H1 (cell line): Measurements from ENCODE around the gene SNRPD3. TPM values are rescaled to one million over a fixed set of nuclear protein-coding genes. Genes with fewer than 3 reads are reported as not detected.
A peak's percentile ranks its signal among the peaks of the same experiment; 100 is the strongest.

Source experiments
- CTCF ChIA-PET: fragments of 300-600 bp; sonication (Branson Sonifier 250); formaldehyde crosslinking; loops from one replicate; lab custom pipeline; 2021; ENCODE audit not compliant: partially characterized antibody; lab: Charles Lee
- POLR2A ChIA-PET: fragments of 300-600 bp; sonication (Branson Sonifier 250); formaldehyde crosslinking; loops from one replicate; lab custom pipeline; 2021; ENCODE audit warnings: inconsistent platforms; ENCODE audit not compliant: partially characterized antibody; lab: Charles Lee
- DNase-seq, 2 experiments: peaks; one replicate each; pipeline versions ENCODE4 v3.0.0 to v3.0.0-alpha.2; 2010 to 2022; ENCODE audit warnings: low spot score in 2 of 2, low read depth in 1 of 2, mixed read lengths in 1 of 2
- FAIRE-seq: peaks from 2 replicates; lab custom pipeline; 2011; peaks lifted over from hg19 to GRCh38; lab: Jason Lieb, UNC
- H2AFZ ChIP-seq: 2 replicates; pipeline ENCODE4 v1.8.1; 2012; ENCODE audit warnings: low read length, inconsistent platforms
- H2AK5ac ChIP-seq: 2 replicates; pipeline ENCODE4 v1.6.1; 2013; ENCODE audit warnings: low read depth, low read length
- H2BK120ac ChIP-seq: replicated peaks from 2 replicates; pipeline ENCODE3; 2013; ENCODE audit warnings: low read depth, low read length, inconsistent platforms
- H2BK12ac ChIP-seq: 2 replicates; pipeline ENCODE4 v1.6.1; 2013; ENCODE audit warnings: low read depth, low read length
- H2BK15ac ChIP-seq: 2 replicates; pipeline ENCODE4 v1.6.1; 2013; ENCODE audit warnings: low read length
- H2BK20ac ChIP-seq: 2 replicates; pipeline ENCODE4 v1.6.1; 2013; ENCODE audit warnings: low read length
- H2BK5ac ChIP-seq: 2 replicates; pipeline ENCODE4 v1.6.1; 2013; ENCODE audit warnings: low read depth, low read length
- H3K14ac ChIP-seq: 2 replicates; pipeline ENCODE4 v1.6.1; 2013; ENCODE audit warnings: inconsistent platforms; ENCODE audit not compliant: insufficient read length
- H3K18ac ChIP-seq: 2 replicates; pipeline ENCODE4 v1.6.1; 2013; ENCODE audit warnings: low read length; ENCODE audit errors: extremely low read depth
- H3K23ac ChIP-seq: 2 replicates; pipeline ENCODE4 v1.6.1; 2013; ENCODE audit warnings: inconsistent platforms; ENCODE audit not compliant: insufficient read length
- H3K23me2 ChIP-seq: 2 replicates; pipeline ENCODE4 v1.6.1; 2013; ENCODE audit warnings: low read depth, low read length
- H3K27ac ChIP-seq: 2 replicates; pipeline ENCODE4 v1.6.1; 2011; ENCODE audit warnings: low read depth, low read length, inconsistent platforms
- H3K27me3 ChIP-seq, 4 experiments: replicated peaks in 1 of 4; 1 replicate in 1 of 4; 2 replicates in 3 of 4; pipeline versions ENCODE4 v1.6.1 to v1.8.1; 2011 to 2013; ENCODE audit warnings: low read length in 3 of 4, mild to moderate bottlenecking in 3 of 4, inconsistent platforms in 2 of 4, mixed read lengths in 2 of 4, moderate library complexity in 1 of 4; ENCODE audit not compliant: control insufficient read depth in 3 of 4, insufficient read depth in 3 of 4; ENCODE audit errors: extremely low read depth in 1 of 4
- H3K36me3 ChIP-seq, 4 experiments: 2 replicates each; pipeline versions ENCODE4 v1.6.1 to v1.8.1; 2011 to 2013; ENCODE audit warnings: mild to moderate bottlenecking in 4 of 4, low read length in 3 of 4, moderate library complexity in 2 of 4, control low read depth in 1 of 4, inconsistent platforms in 1 of 4; ENCODE audit not compliant: insufficient read depth in 4 of 4, control insufficient read depth in 2 of 4
- H3K4ac ChIP-seq: replicated peaks from 2 replicates; pipeline ENCODE3; 2013; ENCODE audit warnings: low read length, low read depth, mixed read lengths, inconsistent platforms; ENCODE audit not compliant: insufficient read length
- H3K4me1 ChIP-seq, 4 experiments: replicated peaks in 1 of 4; 1 replicate in 1 of 4; 2 replicates in 3 of 4; pipeline versions ENCODE4 v1.6.1 to v1.8.1; 2011 to 2013; ENCODE audit warnings: low read length in 3 of 4, inconsistent platforms in 2 of 4, mixed read lengths in 1 of 4; ENCODE audit not compliant: insufficient read depth in 4 of 4, control insufficient read depth in 3 of 4
- H3K4me2 ChIP-seq, 2 experiments: 2 replicates each; pipeline versions ENCODE4 v1.6.1 to v1.8.1; 2011 to 2013; ENCODE audit warnings: low read depth in 2 of 2, low read length in 2 of 2, control low read depth in 1 of 2, inconsistent platforms in 1 of 2, mild to moderate bottlenecking in 1 of 2; ENCODE audit not compliant: insufficient read depth in 1 of 2
- H3K4me3 ChIP-seq, 4 experiments: fragments of 200-600, 300-600 bp in 1 of 4; sonication (generic), shearing (Covaris generic), sonication (Bioruptor Twin) in 1 of 4; 2 replicates each; pipeline versions ENCODE4 v1.5.1 to v1.8.1; 2011 to 2016; ENCODE audit warnings: low read length in 4 of 4, low read depth in 3 of 4, control low read depth in 2 of 4, inconsistent platforms in 2 of 4, mild to moderate bottlenecking in 2 of 4, mixed read lengths in 1 of 4, moderate library complexity in 1 of 4; ENCODE audit not compliant: insufficient read depth in 2 of 4; ENCODE audit errors: extremely low read depth in 1 of 4
- H3K56ac ChIP-seq: replicated peaks from 2 replicates; pipeline ENCODE3; 2013; ENCODE audit warnings: low read depth, mild to moderate bottlenecking, mixed read lengths, low read length, inconsistent platforms; ENCODE audit not compliant: insufficient read length
- H3K79me1 ChIP-seq: 2 replicates; pipeline ENCODE4 v1.6.1; 2013; ENCODE audit warnings: low read depth, low read length, control low read depth
- H3K79me2 ChIP-seq, 2 experiments: 2 replicates each; pipeline versions ENCODE4 v1.6.1 to v1.8.1; 2012 to 2013; ENCODE audit warnings: low read length in 2 of 2, mild to moderate bottlenecking in 2 of 2, inconsistent platforms in 1 of 2; ENCODE audit not compliant: insufficient read depth in 2 of 2, control insufficient read depth in 1 of 2
- H3K9ac ChIP-seq, 4 experiments: replicated peaks in 1 of 4; 1 replicate in 1 of 4; 2 replicates in 3 of 4; pipeline versions ENCODE4 v1.6.1 to v1.8.1; 2011 to 2013; ENCODE audit warnings: low read depth in 3 of 4, low read length in 3 of 4, control low read depth in 2 of 4, mild to moderate bottlenecking in 2 of 4, moderate library complexity in 2 of 4, inconsistent platforms in 1 of 4; ENCODE audit errors: extremely low read depth in 1 of 4
- H3K9me3 ChIP-seq, 2 experiments: 2 replicates each; pipeline versions ENCODE4 v1.6.1 to v1.8.1; 2012 to 2013; ENCODE audit warnings: mild to moderate bottlenecking in 2 of 2, moderate library complexity in 2 of 2, control low read depth in 1 of 2, inconsistent platforms in 1 of 2, low read depth in 1 of 2, low read length in 1 of 2, mixed read lengths in 1 of 2; ENCODE audit not compliant: insufficient read depth in 2 of 2
- H4K20me1 ChIP-seq, 2 experiments: replicated peaks in 1 of 2; 2 replicates each; pipeline versions ENCODE3 to v1.8.1; 2011 to 2013; ENCODE audit warnings: inconsistent platforms in 2 of 2, low read length in 2 of 2, mild to moderate bottlenecking in 1 of 2; ENCODE audit not compliant: insufficient read depth in 2 of 2, control insufficient read depth in 1 of 2
- H4K5ac ChIP-seq: 2 replicates; pipeline ENCODE4 v1.6.1; 2013; ENCODE audit warnings: low read length, low read depth, mixed read lengths, inconsistent platforms; ENCODE audit not compliant: insufficient read length
- H4K8ac ChIP-seq: 2 replicates; pipeline ENCODE4 v1.8.0; 2013; ENCODE audit warnings: mild to moderate bottlenecking, moderate library complexity, low read length, inconsistent platforms; ENCODE audit not compliant: insufficient read depth; ENCODE audit errors: extremely low read depth
- H4K91ac ChIP-seq: replicated peaks from 2 replicates; pipeline ENCODE3; 2013; ENCODE audit warnings: low read length, mixed read lengths, inconsistent platforms; ENCODE audit not compliant: insufficient read length
- CBX5 ChIP-seq: fragments of 300-800, 300-1000 bp; sonication (generic); IDR thresholded peaks from 2 replicates; pipeline ENCODE4 v1.7.1; 2016; ENCODE audit warnings: antibody characterized with exemption, low read length, low read depth
- FOSL1 ChIP-seq: IDR thresholded peaks from 2 replicates; pipeline ENCODE4 v1.6.1; 2011; ENCODE audit warnings: mild to moderate bottlenecking, low read depth, low read length, moderate library complexity; ENCODE audit not compliant: insufficient read depth
- HDAC2 ChIP-seq, 2 experiments: fragments of 300-600 bp in 1 of 2; sonication (generic) in 1 of 2; IDR thresholded peaks; 2 replicates each; pipeline ENCODE4 v1.6.1; 2011 to 2012; ENCODE audit warnings: low read depth in 2 of 2, low read length in 2 of 2, mild to moderate bottlenecking in 2 of 2, moderate library complexity in 2 of 2, borderline replicate concordance in 1 of 2, inconsistent platforms in 1 of 2
- KDM5A ChIP-seq: fragments of 200-600 bp; IDR thresholded peaks from 2 replicates; pipeline ENCODE4 v1.7.1; 2012; ENCODE audit warnings: mild to moderate bottlenecking, low read length, inconsistent platforms, mixed read lengths
- MAFK ChIP-seq: IDR thresholded peaks from 2 replicates; pipeline ENCODE4 v1.6.1; 2012; ENCODE audit warnings: low read depth, mild to moderate bottlenecking, improper control_type of control experiment, low read length
- NRF1 ChIP-seq: IDR thresholded peaks from 2 replicates; pipeline ENCODE4 v1.6.1; 2011; ENCODE audit warnings: mild to moderate bottlenecking, low read depth, low read length, improper control_type of control experiment
- PHF8 ChIP-seq: fragments of 200-600 bp; sonication (generic); conservative IDR thresholded peaks from 2 replicates; pipeline ENCODE4 v1.7.1; 2012; ENCODE audit warnings: low read depth, mild to moderate bottlenecking, inconsistent platforms, low read length, moderate library complexity
- RAD21 ChIP-seq, 2 experiments: IDR thresholded peaks in 1 of 2; conservative IDR thresholded peaks in 1 of 2; 2 replicates each; pipeline ENCODE4 v1.6.1; 2011; ENCODE audit warnings: low read depth in 2 of 2, low read length in 2 of 2, improper control_type of control experiment in 1 of 2, inconsistent platforms in 1 of 2, mild to moderate bottlenecking in 1 of 2, moderate library complexity in 1 of 2
- RFX5 ChIP-seq: IDR thresholded peaks from 2 replicates; pipeline ENCODE4 v1.6.1; 2011; ENCODE audit warnings: low read depth, low read length, improper control_type of control experiment, borderline replicate concordance
- TAF1 ChIP-seq: IDR thresholded peaks from 2 replicates; pipeline ENCODE4 v1.6.1; 2011; ENCODE audit warnings: mild to moderate bottlenecking, low read depth, low read length
- WGBS, 2 experiments: shearing (Covaris generic) in 1 of 2; methylation state at CpG; one replicate each; pipeline versions ENCODE4 v1.1.6 to v1.1.7; 2013 to 2015; ENCODE audit warnings: low lambda C conversion rate in 2 of 2, mixed read lengths in 2 of 2, inconsistent platforms in 1 of 2, low coverage in 1 of 2, missing lambda C conversion rate in 1 of 2; ENCODE audit not compliant: insufficient replicate concordance in 2 of 2, insufficient coverage in 1 of 2, insufficient read length in 1 of 2; ENCODE audit errors: extremely low coverage in 1 of 2, missing lambda C conversion rate in 1 of 2; 5-methylcytosine and 5-hydroxymethylcytosine counted together
- polyA plus RNA-seq, 7 experiments: library from polyadenylated mRNA; depleted of rRNA in 3 of 7; stranded (reverse) in 5 of 7; unstranded in 2 of 7; fragments of >200 nt in 5 of 7; fragments of 200-250 nt in 2 of 7; gene quantifications; 1 replicate in 5 of 7; 2 replicates in 1 of 7; 4 replicates in 1 of 7; pipeline versions ENCODE4 v1.2.1 to v1.2.3, GENCODE V29; 2011 to 2013; ENCODE audit warnings: missing spikeins in 2 of 7, mixed read lengths in 2 of 7
- total RNA-seq: library from RNA; stranded (reverse); fragmentation: NEBNext Ultra II Directional; extraction: Animal tissue kit (Norgen Biotek cat#: 25700); gene quantifications from 2 replicates; pipeline ENCODE4 v1.2.1, GENCODE V29; 2021

The SNRPD3 gene
- total and polyA plus RNA-seq, 2 of the 8 experiments (the other 6 are each of a cell fraction or from before 2014, with no cell fraction given), result 200 to 455 TPM

GRCh38 chr22:24506802-24507438 lies 48.9 kb upstream of the SNRPD3 start:
- ChIA-PET CTCF (interaction anchor here (0.8 to 15.1 kb wide), 18 partner anchors 9 to 114 kb away, joined by 3 to 201 read pairs (median 4); no protein-coding TSS in a partner anchor), POLR2A (interaction anchor here (0.9 to 1.9 kb wide), 5 partner anchors 8 to 92 kb away, joined by 3 to 7 read pairs (median 3); no protein-coding TSS in a partner anchor)
- DNase-seq, result no peak
- no peaks in the 10 kb centered on the region for H3K79me1 ChIP-seq
- FAIRE-seq, result no peak
- no peak overlapping the region for H3K18ac ChIP-seq
- no peak overlapping the region; the same call in 1 of the 2 replicates for H2AK5ac ChIP-seq
- no peak overlapping the region for H3K27ac ChIP-seq
- H4K20me1 ChIP-seq, result no peaks in the 10 kb centered on the region
- no peak overlapping the region for H3K23ac ChIP-seq
- TF ChIP-seq RFX5, result no peak
- no peak for TF ChIP-seq KDM5A
- no peak for TF ChIP-seq TAF1
- TF ChIP-seq CBX5, result no peak
- no peak for TF ChIP-seq FOSL1
- no peak for TF ChIP-seq PHF8
- TF ChIP-seq RAD21 (IDR thresholded peaks at IDR 0.05 in 1 of 2, conservative IDR thresholded peaks at IDR 0.05 in 1 of 2; ENCODE audit: low read depth in 2 of 2, low read length in 2 of 2), result no peak
- no peak for TF ChIP-seq MAFK
- TF ChIP-seq NRF1, result no peak
- TF ChIP-seq HDAC2 (IDR thresholded peaks at IDR 0.05; ENCODE audit: borderline replicate concordance in 1 of 2, low read depth in 2 of 2, low read length in 2 of 2), result no peak
- H2BK120ac ChIP-seq, result peak overlapping the region; percentile 57
- H2BK12ac ChIP-seq, result no peak overlapping the region
- H2BK5ac ChIP-seq, result peak overlapping the region; percentile 19; the same call in 1 of the 2 replicates
- no peaks in the 10 kb centered on the region for H3K23me2 ChIP-seq
- peak overlapping the region in 1 of 4 experiments; percentile 26; a peak in 1 of 8 replicates for H3K4me3 ChIP-seq
- H3K27me3 ChIP-seq, result peaks cover 0 to 2% (median 0%) of the 10 kb centered on the region in 4 experiments; a peak in 1 of 7 replicates
- no peak overlapping the region for H2AFZ ChIP-seq
- H2BK20ac ChIP-seq, result peak overlapping the region; percentile 11; the same call in 1 of the 2 replicates
- no peaks in the 10 kb centered on the region for H3K79me2 ChIP-seq
- no peak overlapping the region for H3K4ac ChIP-seq
- H2BK15ac ChIP-seq, result no peak overlapping the region; the same call in 1 of the 2 replicates
- no peaks in the 10 kb centered on the region for H3K36me3 ChIP-seq
- H3K9me3 ChIP-seq, result no peaks in the 10 kb centered on the region
- no peak overlapping the region for H3K9ac ChIP-seq
- H3K14ac ChIP-seq, result no peak overlapping the region
- H3K4me1 ChIP-seq, result peaks cover 3 to 13% (median 8%) of the 10 kb centered on the region in 4 experiments; a peak in 5 of 7 replicates
- no peak overlapping the region for H4K5ac ChIP-seq
- H4K8ac ChIP-seq, result 0 out of 2 replicates have a peak overlapping the region, but pooled peaks have one; percentile 3
- no peak overlapping the region for H3K56ac ChIP-seq
- H4K91ac ChIP-seq, result peak overlapping the region; percentile 29
- H3K4me2 ChIP-seq, result peak overlapping the region; percentile 48 to 66; a peak in 3 of 4 replicates
- WGBS, 2 experiments, result 73% methylated on average over 6 of the region's 6 CpGs; no CpG with 5 or more reads in 1 of the 2 experiments
